HCT116 (cell line): ENCODE data around the gene TTC6. TPM values are rescaled to one million over a fixed set of nuclear protein-coding genes. Genes with fewer than 3 reads are reported as not detected.

Experiments used
- ATAC-seq: fragments of 200-7000 bp; cut with Tn5 transposase; 2 replicates; pipeline ENCODE4 v1.9.1; 2020; ENCODE audit warnings: mild to moderate bottlenecking, moderate library complexity
- BruUV-seq: library from RNA; stranded (reverse); fragments of 400-500 nt; replicated peaks from 2 replicates; lab custom pipeline; 2021; lab: Mats Ljungman, UMichigan
- CTCF ChIA-PET: fragments of 300-600 bp; sonication (Branson Sonifier 250); formaldehyde crosslinking; loops from one replicate; lab custom pipeline; 2021; ENCODE audit warnings: antibody characterized with exemption; lab: Charles Lee
- POLR2A ChIA-PET: fragments of 300-600, 350-600 bp; sonication (Branson Sonifier 250); formaldehyde crosslinking; loops from one replicate; lab custom pipeline; 2021; ENCODE audit warnings: antibody characterized with exemption; lab: Charles Lee
- RAD21 ChIA-PET, 2 experiments: fragments of 300-600 bp; sonication (Branson Sonifier 250); formaldehyde crosslinking; loops; one replicate each; lab custom pipeline; 2023; ENCODE audit warnings: low total read pairs in 2 of 2; ENCODE audit not compliant: uncharacterized antibody in 2 of 2, unreplicated experiment in 2 of 2, low non-redundant PET in 1 of 2; lab: Charles Lee
- DNase-seq: peaks from one replicate; pipeline ENCODE4 v3.0.0-alpha.2; 2010; ENCODE audit warnings: low read depth, low spot score
- H2AFZ ChIP-seq: fragments of 200-600 bp; shearing (Covaris generic), sonication (generic); 2 replicates; pipeline ENCODE4 v1.6.1; 2017; ENCODE audit warnings: low read depth, mixed run types, mixed read lengths, antibody characterized with exemption, low read length; ENCODE audit not compliant: poor library complexity, severe bottlenecking
- H3K27ac ChIP-seq: 2 replicates; pipeline ENCODE4 v1.5.1; 2012; ENCODE audit warnings: low read depth, low read length
- H3K27me3 ChIP-seq: fragments of 200-600 bp; sonication (generic); 2 replicates; pipeline ENCODE4 v1.6.1; 2016; ENCODE audit warnings: mixed run types, low read length, mixed read lengths; ENCODE audit not compliant: insufficient read depth
- H3K36me3 ChIP-seq, 2 experiments: fragments of 200-500 bp in 1 of 2; fragments of 200-600 bp in 1 of 2; sonication (Bioruptor generic) in 1 of 2; sonication (generic) in 1 of 2; 2 replicates each; pipeline versions ENCODE4 v1.5.1 to v1.6.1; 2014 to 2016; ENCODE audit warnings: low read length in 2 of 2, inconsistent platforms in 1 of 2, mixed read lengths in 1 of 2, mixed run types in 1 of 2; ENCODE audit not compliant: insufficient read depth in 2 of 2, control insufficient read depth in 1 of 2
- H3K4me1 ChIP-seq, 2 experiments: fragments of 200-600 bp in 1 of 2; sonication (generic) in 1 of 2; 2 replicates each; pipeline versions ENCODE4 v1.5.1 to v1.6.1; 2012 to 2017; ENCODE audit warnings: low read length in 2 of 2, inconsistent platforms in 1 of 2, mild to moderate bottlenecking in 1 of 2, mixed read lengths in 1 of 2, mixed run types in 1 of 2, moderate library complexity in 1 of 2; ENCODE audit not compliant: insufficient read depth in 2 of 2, control insufficient read depth in 1 of 2
- H3K4me2 ChIP-seq: fragments of 200-600 bp; sonication (generic); 2 replicates; pipeline ENCODE4 v1.6.1; 2017; ENCODE audit warnings: mixed run types, low read length, mixed read lengths
- H3K4me3 ChIP-seq, 2 experiments: fragments of 200-600 bp in 1 of 2; sonication (generic) in 1 of 2; replicated peaks in 1 of 2; 2 replicates each; pipeline ENCODE4 v1.5.1; 2011 to 2016; ENCODE audit warnings: low read length in 2 of 2, control low read depth in 1 of 2, low read depth in 1 of 2, mild to moderate bottlenecking in 1 of 2, mixed read lengths in 1 of 2, mixed run types in 1 of 2
- H3K79me2 ChIP-seq: fragments of 200-600 bp; sonication (generic); 2 replicates; pipeline ENCODE4 v1.6.1; 2017; ENCODE audit warnings: mild to moderate bottlenecking, mixed run types, low read length, moderate library complexity, mixed read lengths; ENCODE audit not compliant: insufficient read depth
- H3K9ac ChIP-seq: fragments of 200-600 bp; sonication (generic); 2 replicates; pipeline ENCODE4 v1.6.1; 2016; ENCODE audit warnings: low read length, mixed read lengths
- H3K9me2 ChIP-seq: fragments of 200-600 bp; sonication (generic), shearing (Covaris generic); 2 replicates; pipeline ENCODE4 v1.6.1; 2017; ENCODE audit warnings: mixed run types, mild to moderate bottlenecking, moderate library complexity; ENCODE audit not compliant: insufficient read depth
- H3K9me3 ChIP-seq, 2 experiments: fragments of 200-500 bp in 1 of 2; fragments of 200-600 bp in 1 of 2; sonication (Bioruptor generic) in 1 of 2; sonication (generic) in 1 of 2; 2 replicates each; pipeline ENCODE4 v1.6.1; 2014 to 2017; ENCODE audit warnings: low read length in 2 of 2, mixed read lengths in 2 of 2, inconsistent platforms in 1 of 2, low read depth in 1 of 2, mild to moderate bottlenecking in 1 of 2, mixed run types in 1 of 2, moderate library complexity in 1 of 2; ENCODE audit not compliant: control insufficient read depth in 1 of 2, insufficient read depth in 1 of 2
- H4K20me1 ChIP-seq: fragments of 200-600 bp; sonication (generic), shearing (Covaris generic); 2 replicates; pipeline ENCODE4 v1.6.1; 2017; ENCODE audit warnings: mixed run types, mild to moderate bottlenecking, moderate library complexity; ENCODE audit not compliant: insufficient read depth
- CEBPB ChIP-seq: IDR thresholded peaks from 2 replicates; pipeline ENCODE4 v1.6.1; 2012; ENCODE audit warnings: low read depth
- FOSL1 ChIP-seq: IDR thresholded peaks from 2 replicates; pipeline ENCODE4 v1.6.1; 2012; ENCODE audit warnings: low read depth
- JUND ChIP-seq: IDR thresholded peaks from 2 replicates; pipeline ENCODE4 v1.6.1; 2012
- POLR2A ChIP-seq: IDR thresholded peaks from 2 replicates; pipeline ENCODE4 v1.7.0; 2011; ENCODE audit warnings: borderline replicate concordance; ENCODE audit not compliant: insufficient read depth, insufficient read length; ENCODE audit errors: extremely low read depth
- POLR2AphosphoS5 ChIP-seq: IDR thresholded peaks from 2 replicates; pipeline ENCODE4 v1.6.1; 2011; ENCODE audit warnings: mild to moderate bottlenecking, low read depth, low read length, moderate library complexity
- RAD21 ChIP-seq: IDR thresholded peaks from 2 replicates; pipeline ENCODE4 v1.6.1; 2012; ENCODE audit warnings: low read depth, mild to moderate bottlenecking
- SP1 ChIP-seq: IDR thresholded peaks from 2 replicates; pipeline ENCODE4 v1.6.1; 2012; ENCODE audit warnings: low read depth
- SRF ChIP-seq: IDR thresholded peaks from 2 replicates; pipeline ENCODE4 v1.6.1; 2012; ENCODE audit warnings: low read depth
- YY1 ChIP-seq: IDR thresholded peaks from 2 replicates; pipeline ENCODE4 v1.6.1; 2011; ENCODE audit warnings: low read length, low read depth, moderate library complexity, mild to moderate bottlenecking; ENCODE audit not compliant: insufficient replicate concordance; ENCODE audit errors: extremely low read depth
- ZFX ChIP-seq: fragments of 450-650 bp; IDR thresholded peaks from 2 replicates; pipeline ENCODE4 v1.6.1; 2017
- intact Hi-C: fragments of 100-400 bp; cut with micrococcal nuclease; formaldehyde crosslinking; loops from 2 replicates; pipeline ENCODE4 v1.10.0; 2022
- total RNA-seq: library from RNA; stranded (reverse); gene quantifications from one replicate; pipeline ENCODE4 v1.2.1, GENCODE V29; 2021; ENCODE audit not compliant: unreplicated experiment
- TF ChIP-seq, protein P1 (sequence below): IDR thresholded peaks from 2 replicates; pipeline ENCODE4 v1.6.1; 2012; ENCODE audit warnings: low read depth
- TF ChIP-seq, protein P2 (sequence below), 3 experiments: fragments of 200-600 bp in 1 of 3; sonication (generic) in 1 of 3; IDR thresholded peaks in 2 of 3; conservative IDR thresholded peaks in 1 of 3; 2 replicates each; pipeline ENCODE4 v1.5.1; 2012 to 2017; ENCODE audit warnings: low read depth in 2 of 3, low read length in 2 of 3, antibody characterized with exemption in 1 of 3, borderline replicate concordance in 1 of 3, control low read depth in 1 of 3, mild to moderate bottlenecking in 1 of 3, mixed read lengths in 1 of 3, mixed run types in 1 of 3, moderate library complexity in 1 of 3; ENCODE audit not compliant: insufficient read depth in 1 of 3
- TF ChIP-seq, protein P3 (sequence below): IDR thresholded peaks from 2 replicates; pipeline ENCODE4 v1.6.1; 2012

The TTC6 gene
- total RNA-seq, 1 experiment from 2014 or later: 0.10 TPM

DNA sequence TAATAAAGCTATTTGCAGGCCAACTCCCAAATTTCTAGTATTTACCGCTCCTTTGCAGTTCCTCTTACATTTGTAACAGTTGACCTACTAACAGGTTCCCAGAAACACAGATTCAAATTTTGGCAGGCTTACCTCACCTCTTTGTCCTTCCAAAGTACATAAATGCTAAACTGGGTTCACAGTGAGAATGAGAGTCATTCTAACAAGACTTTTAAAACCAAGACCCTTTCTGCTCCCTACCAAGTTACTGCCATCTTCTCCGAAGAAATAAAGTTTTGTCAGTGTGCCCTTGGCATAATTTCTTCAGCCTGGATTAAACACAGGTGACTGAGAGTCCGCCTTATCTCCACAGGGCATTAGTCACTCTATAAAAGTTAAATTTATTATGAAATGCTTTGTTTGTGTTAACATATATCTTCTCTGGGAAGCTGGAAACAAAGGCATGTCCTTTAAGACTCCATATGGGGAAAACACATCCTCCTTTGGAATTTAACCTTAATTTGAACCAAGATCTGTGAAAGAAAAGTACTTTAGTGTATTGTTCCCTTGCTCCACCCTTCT, 28.5 kb upstream of the TTC6 start:
- H3K9me3 ChIP-seq: no peaks in the 10 kb centered on the region
- no peak overlapping the region for H3K27ac ChIP-seq
- H2AFZ ChIP-seq: no peak overlapping the region
- POLR2A ChIA-PET: no interaction called here
- no peak for TF ChIP-seq JUND
- no peaks in the 10 kb centered on the region for H3K4me1 ChIP-seq
- ATAC-seq (peak; percentile 17; the same call in 1 of the 2 replicates), DNase-seq (no peak)
- no peaks in the 10 kb centered on the region for H3K27me3 ChIP-seq
- no peak overlapping the region for H3K4me2 ChIP-seq
- CTCF ChIA-PET: no interaction called here
- no peak overlapping the region for H3K9ac ChIP-seq
- no peak overlapping the region for H3K4me3 ChIP-seq
- H3K36me3 ChIP-seq: no peaks in the 10 kb centered on the region
- intact Hi-C loops: no loop called here
- no peaks in the 10 kb centered on the region for H3K79me2 ChIP-seq
- no peaks in the 10 kb centered on the region for H3K9me2 ChIP-seq
- RAD21 ChIA-PET: no interaction called here
- H4K20me1 ChIP-seq: no peaks in the 10 kb centered on the region
- no TSS peak for BruUV-seq

DNA sequence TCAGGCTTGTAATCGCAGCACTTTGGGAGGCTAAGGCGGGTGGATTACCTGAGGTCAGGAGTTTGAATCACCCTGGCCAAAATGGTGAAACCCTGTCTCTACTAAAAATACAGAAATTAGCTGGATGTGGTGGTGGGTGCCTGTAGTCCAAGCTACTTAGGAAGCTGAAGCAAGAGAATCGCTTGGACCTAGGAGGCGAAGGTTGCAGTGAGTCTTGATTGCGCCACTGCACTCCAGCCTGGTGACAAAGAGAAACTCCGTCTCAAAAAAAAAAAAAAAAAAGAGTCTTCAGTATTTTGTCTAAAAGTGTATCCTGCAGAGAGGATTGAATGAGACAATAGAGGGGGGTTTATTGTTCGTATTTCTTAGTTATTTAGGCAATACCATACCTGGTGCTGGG, 25.7 kb upstream of the TTC6 start:
- no peak overlapping the region for H2AFZ ChIP-seq
- no peaks in the 10 kb centered on the region for H4K20me1 ChIP-seq
- H3K27ac ChIP-seq: no peak overlapping the region
- ATAC-seq (no peak), DNase-seq (no peak)
- no peaks in the 10 kb centered on the region for H3K9me3 ChIP-seq
- ChIA-PET POLR2A (no interaction called here), CTCF (no interaction called here), RAD21 (no interaction called here)
- intact Hi-C loops: no loop called here
- H3K79me2 ChIP-seq: no peaks in the 10 kb centered on the region
- H3K4me3 ChIP-seq: no peak overlapping the region
- H3K9me2 ChIP-seq: no peaks in the 10 kb centered on the region
- BruUV-seq: no TSS peak
- no peaks in the 10 kb centered on the region for H3K4me1 ChIP-seq
- H3K9ac ChIP-seq: no peak overlapping the region
- no peak overlapping the region for H3K4me2 ChIP-seq
- no peaks in the 10 kb centered on the region for H3K27me3 ChIP-seq
- TF ChIP-seq CEBPB (no peak), POLR2AphosphoS5 (no peak), SRF (no peak), JUND (no peak), ZFX (no peak), POLR2A (no peak), RAD21 (no peak), SP1 (no peak), FOSL1 (no peak), YY1 (no peak)
- TF ChIP-seq, protein P1, sequence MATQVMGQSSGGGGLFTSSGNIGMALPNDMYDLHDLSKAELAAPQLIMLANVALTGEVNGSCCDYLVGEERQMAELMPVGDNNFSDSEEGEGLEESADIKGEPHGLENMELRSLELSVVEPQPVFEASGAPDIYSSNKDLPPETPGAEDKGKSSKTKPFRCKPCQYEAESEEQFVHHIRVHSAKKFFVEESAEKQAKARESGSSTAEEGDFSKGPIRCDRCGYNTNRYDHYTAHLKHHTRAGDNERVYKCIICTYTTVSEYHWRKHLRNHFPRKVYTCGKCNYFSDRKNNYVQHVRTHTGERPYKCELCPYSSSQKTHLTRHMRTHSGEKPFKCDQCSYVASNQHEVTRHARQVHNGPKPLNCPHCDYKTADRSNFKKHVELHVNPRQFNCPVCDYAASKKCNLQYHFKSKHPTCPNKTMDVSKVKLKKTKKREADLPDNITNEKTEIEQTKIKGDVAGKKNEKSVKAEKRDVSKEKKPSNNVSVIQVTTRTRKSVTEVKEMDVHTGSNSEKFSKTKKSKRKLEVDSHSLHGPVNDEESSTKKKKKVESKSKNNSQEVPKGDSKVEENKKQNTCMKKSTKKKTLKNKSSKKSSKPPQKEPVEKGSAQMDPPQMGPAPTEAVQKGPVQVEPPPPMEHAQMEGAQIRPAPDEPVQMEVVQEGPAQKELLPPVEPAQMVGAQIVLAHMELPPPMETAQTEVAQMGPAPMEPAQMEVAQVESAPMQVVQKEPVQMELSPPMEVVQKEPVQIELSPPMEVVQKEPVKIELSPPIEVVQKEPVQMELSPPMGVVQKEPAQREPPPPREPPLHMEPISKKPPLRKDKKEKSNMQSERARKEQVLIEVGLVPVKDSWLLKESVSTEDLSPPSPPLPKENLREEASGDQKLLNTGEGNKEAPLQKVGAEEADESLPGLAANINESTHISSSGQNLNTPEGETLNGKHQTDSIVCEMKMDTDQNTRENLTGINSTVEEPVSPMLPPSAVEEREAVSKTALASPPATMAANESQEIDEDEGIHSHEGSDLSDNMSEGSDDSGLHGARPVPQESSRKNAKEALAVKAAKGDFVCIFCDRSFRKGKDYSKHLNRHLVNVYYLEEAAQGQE: no peak
- TF ChIP-seq, protein P2, sequence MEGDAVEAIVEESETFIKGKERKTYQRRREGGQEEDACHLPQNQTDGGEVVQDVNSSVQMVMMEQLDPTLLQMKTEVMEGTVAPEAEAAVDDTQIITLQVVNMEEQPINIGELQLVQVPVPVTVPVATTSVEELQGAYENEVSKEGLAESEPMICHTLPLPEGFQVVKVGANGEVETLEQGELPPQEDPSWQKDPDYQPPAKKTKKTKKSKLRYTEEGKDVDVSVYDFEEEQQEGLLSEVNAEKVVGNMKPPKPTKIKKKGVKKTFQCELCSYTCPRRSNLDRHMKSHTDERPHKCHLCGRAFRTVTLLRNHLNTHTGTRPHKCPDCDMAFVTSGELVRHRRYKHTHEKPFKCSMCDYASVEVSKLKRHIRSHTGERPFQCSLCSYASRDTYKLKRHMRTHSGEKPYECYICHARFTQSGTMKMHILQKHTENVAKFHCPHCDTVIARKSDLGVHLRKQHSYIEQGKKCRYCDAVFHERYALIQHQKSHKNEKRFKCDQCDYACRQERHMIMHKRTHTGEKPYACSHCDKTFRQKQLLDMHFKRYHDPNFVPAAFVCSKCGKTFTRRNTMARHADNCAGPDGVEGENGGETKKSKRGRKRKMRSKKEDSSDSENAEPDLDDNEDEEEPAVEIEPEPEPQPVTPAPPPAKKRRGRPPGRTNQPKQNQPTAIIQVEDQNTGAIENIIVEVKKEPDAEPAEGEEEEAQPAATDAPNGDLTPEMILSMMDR (IDR thresholded peaks at IDR 0.05 in 2 of 3, conservative IDR thresholded peaks at IDR 0.05 in 1 of 3; ENCODE audit: borderline replicate concordance in 1 of 3, insufficient read depth in 1 of 3, low read depth in 2 of 3, low read length in 2 of 3): no peak
- TF ChIP-seq, protein P3, sequence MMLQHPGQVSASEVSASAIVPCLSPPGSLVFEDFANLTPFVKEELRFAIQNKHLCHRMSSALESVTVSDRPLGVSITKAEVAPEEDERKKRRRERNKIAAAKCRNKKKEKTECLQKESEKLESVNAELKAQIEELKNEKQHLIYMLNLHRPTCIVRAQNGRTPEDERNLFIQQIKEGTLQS: no peak
- H3K36me3 ChIP-seq: no peaks in the 10 kb centered on the region
